Measurements from ENCODE around the gene KLF7.
A peak's percentile ranks its signal among the peaks of the same experiment; 100 is the strongest.

Gene KLF7

DNA sequence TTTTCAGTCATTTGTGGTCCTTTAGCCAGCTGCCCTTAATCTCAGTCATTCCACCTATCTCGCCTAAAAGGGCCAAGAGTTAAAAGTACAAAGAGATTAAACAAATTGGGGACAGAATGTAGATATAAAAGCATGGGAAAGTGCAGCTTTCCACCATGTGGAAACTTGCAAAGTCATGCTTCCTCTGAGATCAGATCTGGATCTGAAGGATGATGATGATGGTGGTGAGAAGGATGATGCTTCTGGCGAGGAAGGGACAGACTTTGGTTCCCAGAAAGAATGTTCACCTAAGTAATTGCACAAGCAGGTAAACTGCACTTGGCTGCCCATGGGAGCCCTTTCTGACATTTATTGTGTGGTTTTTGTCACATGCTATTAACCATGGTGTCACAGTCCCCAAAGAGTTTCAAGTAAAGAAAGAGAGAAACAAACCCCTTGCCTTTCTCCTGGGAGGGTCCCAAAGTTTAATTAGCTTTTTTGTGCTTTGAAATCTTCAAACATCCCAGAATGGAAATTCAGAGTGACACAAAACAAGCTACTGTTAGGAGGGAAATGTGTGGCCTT, 34.7 kb downstream of the KLF7 start:
- no peak for DNase-seq

DNA sequence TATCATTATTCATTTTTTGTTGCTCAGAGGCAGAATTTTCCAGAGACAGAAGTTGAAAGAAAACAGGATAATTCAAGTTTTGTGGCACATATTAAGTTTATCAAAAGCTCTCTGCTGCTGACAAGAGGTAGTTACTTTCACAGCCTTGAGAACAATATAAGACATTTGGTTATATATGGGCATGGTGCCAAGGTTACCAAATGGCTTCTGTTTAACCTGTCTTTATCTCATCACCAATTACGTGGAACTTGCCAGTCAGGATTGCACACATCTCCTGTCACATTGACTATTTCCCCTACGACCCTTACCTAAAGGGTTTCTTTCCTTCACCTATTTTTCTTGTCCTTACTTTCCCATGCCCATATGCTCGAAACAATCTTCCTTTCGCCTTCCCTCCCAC, 35.9 kb downstream of the KLF7 start:
- no peak for DNase-seq

DNA sequence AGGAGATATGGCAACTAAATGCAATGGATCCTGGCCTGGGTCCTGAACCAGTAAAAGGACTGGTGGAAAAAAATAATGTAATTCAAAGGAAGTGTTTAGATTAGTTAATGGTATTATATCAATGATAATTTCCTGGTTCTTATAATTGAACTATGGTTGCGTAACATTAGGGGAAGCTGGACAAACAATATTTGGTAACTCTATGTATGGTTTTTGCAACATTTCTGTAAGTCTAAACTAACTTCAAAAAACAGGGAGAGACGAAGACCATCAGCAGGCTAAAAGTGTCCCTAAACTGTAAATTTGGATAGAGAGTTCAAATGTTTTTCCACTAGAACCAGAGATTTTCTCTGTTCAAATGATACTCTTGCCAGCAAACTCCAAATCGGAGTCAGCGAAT, 36.9 kb downstream of the KLF7 start:
- DNase-seq: no peak

DNA sequence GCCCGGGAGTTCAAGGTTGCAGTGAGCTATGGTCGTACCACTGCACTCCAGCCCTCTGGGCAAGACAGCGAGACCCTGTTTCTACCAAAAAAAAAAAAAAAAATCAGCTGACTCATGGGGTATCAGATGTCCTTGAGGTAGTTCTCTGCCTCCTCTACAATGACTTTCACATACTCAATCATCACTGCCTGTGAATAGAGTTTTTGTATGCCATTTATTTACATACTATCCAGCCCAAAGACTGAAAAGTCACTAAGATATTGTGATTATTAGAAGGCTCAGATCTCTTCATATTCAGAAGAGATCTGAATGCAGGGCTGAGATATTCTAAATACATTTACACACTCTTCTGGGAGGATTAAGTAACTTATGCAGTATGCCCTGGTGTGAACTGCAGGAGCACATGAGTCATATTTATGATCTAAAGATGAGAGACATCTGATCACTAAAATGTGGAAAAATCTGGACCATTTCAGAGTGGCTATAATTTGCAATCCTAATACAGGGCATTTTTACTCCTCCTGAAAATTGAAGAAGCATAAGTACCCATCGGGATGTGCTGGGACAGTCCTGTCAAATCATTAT, 38.9 kb downstream of the KLF7 start:
- no peak for DNase-seq

DNA sequence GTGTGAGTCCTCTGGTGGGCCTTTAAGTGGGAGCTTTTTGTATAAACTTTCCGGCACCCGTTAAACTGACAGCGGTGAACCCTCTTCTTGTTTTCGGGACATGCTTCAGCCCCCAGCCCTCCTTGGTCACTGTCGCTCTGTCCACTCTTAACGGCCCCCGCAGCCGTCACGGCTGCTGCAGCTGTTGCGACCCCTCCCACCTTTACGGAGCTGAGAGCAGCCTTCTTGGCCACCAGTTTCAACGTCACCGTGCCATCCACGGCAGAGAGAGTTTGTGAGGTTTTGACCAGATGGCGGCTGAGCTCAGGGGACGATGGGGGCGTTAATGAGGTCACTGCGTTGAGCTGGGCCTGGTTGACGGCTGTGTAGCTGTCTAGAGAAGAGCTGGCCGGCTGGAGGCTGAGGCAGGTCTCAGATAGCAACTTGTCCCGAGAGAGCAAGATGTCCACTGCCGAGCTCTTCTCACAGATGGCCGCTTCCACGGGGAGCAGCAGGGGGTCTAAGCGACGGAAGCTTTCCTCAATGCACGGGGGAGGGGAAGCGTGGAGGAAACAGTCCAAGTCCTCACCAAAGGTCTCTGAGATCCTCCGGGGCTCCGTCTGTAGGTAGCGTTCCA, 41.9 kb downstream of the KLF7 start:
- DNase-seq: no peak

DNA sequence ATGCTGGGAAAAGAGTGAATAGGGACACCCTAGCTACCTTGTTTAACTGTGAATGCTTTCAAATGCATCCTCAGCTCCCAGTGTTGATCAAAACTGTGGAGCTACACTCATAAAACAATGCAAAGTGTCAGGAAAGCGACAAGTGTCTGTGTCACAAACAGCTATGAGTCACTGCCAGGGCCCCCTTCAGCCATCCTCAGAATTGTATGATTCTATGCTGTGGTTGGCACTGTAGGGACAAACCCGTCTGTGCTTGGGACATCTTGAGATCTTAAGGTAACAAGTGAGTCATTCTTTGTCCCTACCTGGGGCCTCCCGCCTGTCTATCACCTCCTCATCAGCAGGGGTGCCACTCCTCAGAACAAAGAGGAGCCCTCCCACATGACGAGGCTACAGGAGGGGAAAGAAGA, 42.4 kb downstream of the KLF7 start:
- peak in 1 of 56 donors; percentile 61 for DNase-seq

DNA sequence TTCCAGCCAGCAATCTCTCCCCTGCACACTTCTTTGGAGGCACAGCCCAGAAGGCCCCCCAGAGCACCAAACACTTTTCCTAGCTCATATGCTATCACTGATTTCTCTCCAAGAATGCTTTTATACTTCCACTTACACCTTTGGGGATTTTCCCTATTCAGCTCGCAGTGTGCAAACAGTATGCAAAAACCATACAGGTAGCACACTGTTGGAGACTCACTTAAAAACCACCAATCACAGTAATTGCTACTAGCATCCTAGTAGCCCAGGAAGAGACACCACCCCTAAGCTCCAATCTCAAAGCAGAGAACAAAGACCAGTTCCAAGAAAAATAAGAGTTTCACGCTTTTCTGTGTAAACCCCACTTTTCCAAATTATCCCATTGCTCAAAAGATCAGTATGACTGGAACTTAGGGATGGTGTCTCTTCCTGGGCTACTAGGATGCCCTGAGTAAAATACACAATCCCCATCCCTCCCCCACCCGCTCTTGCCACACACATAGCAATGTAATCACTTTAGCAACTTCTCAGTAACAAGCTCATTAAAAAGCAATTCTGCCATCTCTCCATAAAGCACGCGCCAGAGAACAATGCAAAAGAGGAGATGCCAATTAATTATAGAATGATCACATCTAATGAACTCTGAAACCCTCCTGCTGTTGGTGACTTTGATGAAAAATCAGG, 43.0 kb downstream of the KLF7 start:
- DNase-seq: no peak

DNA sequence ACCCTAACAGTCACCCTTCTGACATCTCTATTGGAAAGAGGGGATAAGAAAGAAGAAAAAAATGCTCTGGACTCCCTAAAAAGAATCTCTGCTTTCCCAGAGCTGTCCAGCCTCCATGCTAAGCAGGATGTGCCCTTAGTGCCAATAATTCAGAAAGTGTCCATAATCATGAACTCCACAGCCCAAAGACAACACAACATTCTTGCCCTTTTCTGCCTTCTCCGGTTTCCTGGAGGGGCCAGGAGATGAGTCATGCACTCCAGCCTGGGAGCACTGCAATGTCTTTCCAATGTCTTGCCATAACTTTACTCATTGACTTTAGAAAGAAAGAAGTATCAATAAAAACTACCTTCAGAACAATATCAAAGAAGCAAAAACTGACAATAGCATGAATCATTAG, 44.0 kb downstream of the KLF7 start:
- peak in 1 of 56 donors; percentile 14 for DNase-seq

DNA sequence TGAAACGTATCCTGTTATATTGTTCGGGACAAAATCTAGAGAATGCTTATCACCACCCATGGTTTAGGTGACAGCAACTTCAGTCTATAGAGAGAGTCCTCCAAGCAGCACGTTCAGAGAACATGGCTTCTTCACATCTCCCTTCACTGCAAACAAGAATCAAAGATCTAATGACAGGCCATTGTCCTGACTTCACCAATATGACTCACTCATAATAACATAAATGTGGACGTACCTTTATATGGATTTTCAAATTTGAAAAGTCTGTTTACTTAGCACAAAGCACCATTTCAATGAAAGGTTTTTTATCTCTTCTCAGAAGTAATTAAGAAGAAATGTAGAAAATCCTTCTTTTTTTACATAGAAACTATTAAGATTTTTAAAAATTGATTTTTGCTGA, 46.7 kb downstream of the KLF7 start:
- DNase-seq: no peak

DNA sequence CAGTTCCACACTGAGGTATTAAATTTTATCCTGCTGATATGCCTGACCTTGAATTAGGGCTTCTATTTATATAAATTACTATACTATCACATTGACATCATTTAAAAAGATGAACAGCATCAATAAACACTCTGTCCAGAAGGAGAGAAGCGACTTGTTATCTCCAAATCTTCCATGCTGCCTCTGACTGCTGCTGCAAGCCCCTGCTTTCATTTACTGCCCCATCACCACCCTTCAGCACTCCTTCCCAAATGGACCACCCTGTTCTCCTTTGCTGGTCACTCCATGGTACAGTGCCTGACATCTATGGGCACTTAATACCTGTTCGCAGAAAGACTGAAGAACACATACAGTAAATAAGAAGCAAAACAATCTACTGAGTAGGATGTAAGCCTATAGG, 48.1 kb downstream of the KLF7 start:
- no peak for DNase-seq

DNA sequence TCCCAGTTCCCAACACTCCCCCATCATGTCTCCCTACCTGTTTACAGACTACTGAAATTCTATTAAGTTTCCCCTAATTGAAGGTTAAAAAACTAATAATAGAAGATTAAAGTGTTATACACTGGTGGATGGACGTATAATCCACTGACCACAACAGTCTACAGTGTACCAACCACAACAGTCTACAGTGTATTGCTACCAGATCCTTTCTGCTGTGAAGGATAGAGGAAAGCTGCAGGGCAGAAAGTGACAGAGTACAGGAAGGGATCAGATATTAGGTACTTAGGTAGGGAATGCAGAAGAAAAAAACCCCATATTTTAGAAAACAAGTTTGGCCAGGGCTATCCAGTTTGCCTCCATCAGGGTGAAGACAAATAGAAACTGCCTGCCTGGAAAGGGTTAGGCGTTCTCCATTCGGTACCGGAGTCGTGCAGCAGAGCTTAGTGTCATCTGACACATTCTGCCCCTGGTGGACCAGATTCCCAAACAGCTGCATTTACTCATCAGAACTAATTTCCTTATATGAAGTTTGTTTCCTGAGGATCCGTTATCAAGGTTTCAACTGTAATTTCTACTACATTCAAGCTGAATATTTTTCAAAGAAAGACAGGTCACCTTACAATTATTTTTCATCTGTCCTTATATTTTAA, 49.9 kb downstream of the KLF7 start:
- peak in 35 of 56 donors; percentile 4 to 65 (median 39) for DNase-seq

DNA sequence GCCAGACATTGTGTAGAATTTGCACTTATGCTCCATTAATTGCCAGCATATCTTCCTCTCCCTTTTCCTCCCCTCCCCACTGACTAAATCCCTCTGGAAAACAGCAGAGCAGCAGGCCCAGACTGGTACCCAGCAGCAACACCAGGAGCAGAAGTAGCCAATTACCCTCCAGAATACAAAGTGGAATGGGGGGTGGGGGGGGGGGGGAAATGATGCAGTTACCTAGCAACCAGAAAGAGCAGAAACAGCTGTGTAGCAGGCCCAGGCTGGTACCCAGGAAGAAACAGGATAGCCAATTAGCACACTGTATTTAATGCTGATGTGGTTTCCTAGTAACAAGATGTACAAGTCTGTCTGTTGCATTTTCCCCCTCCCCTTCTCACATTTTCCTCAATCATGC, 52.3 kb downstream of the KLF7 start:
- DNase-seq: peak in 50 of 56 donors; percentile 4 to 90 (median 67)

DNA sequence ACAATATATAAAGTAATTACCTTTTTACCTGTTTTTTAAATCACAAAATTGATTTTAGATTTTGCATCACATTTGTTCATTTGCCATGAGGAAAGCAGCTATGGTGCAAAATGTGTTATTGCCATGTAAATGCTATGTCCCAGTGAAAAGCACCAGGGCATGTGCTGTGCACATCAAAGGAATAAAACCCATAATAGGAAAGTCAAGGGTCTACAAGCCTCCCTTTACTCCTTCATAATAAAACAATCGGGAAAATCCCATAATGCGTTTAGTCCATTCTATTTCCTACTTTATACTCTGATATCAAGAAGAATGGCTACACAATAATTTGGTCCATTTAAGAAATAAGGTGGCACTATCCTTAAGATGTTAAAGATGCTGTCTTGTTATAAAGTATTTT, 53.0 kb downstream of the KLF7 start:
- DNase-seq: no peak

DNA sequence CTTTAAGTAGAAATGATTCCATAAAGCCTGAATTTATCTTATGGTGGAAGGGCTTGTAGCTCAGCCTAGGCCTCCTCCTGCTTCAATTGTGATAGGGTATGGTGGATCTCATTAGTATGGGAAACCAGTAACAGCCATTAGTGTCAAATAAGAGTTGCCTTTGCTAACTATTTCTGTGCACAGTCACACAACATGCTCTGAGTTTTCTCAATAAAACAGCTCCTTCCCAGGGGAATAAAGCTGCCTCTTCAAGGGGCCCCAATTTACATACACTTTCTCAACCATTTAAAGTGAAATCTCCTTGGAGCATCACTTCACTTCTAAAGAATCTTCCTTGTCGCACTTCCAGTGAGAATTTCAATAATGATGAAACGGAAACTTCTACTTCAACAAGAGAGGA, 53.4 kb downstream of the KLF7 start:
- DNase-seq: no peak

DNA sequence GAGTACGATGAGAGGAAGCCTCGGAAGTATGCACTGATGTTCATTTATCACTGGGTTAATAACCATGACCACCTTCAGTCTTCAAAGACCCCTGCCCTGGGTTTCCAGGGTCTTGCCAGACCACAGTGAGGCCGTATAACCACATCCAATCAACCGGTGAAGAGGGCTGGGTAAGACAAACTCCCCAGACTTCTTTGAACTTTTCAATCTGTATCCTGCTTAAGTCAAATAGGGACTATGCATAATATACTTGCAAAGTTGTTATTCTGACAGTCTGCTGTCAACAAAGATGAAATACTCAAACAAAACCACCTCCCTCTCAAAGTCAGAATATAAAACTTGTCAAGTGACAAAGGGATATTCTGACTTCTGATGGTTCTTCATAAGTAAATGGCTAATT, 54.0 kb downstream of the KLF7 start:
- DNase-seq: no peak

DNA sequence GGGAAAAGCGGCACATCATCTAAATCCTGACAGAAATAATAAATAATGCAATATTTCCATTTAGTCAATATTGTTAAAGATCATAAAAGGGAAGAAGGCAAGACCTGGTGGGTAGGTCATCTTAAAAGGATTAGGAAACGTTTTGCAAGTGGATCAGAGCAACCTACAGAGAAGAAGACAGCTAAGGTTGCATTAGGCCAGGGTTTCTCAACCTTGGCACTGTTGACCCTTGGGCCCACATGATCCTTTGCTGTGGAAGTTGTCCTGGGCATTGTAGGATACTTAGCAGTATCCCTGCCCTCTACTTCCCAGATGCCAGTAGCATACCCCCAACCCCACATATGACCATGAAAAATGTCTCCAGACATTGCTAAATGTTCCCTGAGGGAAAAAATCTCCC, 55.0 kb downstream of the KLF7 start:
- DNase-seq: no peak

DNA sequence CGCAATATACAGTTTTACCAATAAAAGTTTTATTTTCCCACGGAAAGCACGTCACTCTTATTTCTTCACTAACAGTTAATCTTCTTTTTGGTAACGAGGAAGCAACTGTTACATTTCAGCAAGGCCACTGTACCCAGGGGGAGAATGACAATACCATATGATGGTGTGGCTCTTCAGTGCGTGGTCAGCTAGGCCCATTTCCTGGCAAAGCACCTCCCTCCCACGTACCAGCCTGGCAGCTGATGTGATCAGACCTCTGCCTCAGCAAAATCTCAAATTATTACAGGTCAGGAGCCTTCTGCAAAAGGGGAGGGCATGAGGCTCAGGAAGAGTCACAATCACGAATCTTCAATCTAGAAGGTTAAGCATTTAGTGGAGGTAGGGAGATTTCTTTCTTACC, 55.4 kb downstream of the KLF7 start:
- no peak for DNase-seq

DNA sequence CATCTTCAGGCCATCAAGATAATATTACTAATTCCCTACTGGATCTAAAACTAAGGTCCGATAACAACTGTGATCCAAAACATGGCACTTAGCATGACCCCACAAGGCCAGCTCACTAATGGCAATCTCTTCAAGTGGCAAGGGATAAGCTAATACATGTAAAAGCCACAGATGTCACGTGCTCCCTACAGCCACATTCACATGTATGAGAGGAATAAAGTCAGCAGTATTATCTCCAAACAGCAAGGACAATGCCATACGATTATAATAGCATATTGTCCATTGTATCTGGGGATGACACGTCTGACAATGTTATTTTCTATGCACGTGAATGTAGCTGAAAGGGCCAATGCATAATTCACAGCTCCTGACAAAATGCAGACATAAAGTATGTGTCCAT, 56.0 kb downstream of the KLF7 start:
- peak in 2 of 56 donors; percentile 26 to 30 for DNase-seq

DNA sequence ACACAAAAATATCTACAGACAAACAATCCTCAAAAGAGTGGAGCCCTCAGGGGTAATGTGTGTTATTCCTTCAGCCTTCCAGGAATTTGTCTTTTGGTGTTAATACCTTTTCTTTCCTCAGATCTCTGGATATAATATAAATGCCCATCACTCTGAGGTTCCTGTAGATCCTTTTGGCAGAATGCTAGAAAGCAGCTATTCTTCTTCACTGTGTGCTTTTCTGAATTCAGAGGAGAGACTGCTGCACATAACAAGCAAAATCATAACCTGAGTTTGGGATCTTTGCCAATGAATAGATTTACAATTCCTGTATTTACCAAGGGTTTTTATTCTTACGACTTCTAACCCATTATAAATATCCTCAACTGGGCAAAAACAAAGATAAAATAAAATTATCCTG, 57.3 kb downstream of the KLF7 start:
- no peak for DNase-seq

DNA sequence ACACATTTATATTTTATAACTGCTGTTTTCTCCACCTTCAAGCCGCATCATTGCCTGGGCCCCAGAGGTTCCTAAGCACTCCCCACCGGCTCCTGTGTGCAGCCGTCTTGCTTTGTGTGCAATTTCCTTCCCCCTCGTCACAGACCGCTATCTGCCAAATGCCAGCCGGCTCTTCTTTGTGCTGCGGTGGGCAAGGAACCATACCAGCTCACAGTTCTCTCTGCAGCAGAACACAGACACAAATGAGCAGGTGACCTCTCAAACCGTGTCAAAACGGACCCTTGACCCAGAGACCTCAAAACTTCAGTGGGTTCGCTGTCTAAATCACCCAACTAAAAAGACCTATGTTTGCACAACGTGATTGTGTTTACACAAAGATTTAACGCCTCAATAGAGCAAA, 58.2 kb downstream of the KLF7 start:
- peak in 36 of 56 donors; percentile 3 to 64 (median 39) for DNase-seq

DNA sequence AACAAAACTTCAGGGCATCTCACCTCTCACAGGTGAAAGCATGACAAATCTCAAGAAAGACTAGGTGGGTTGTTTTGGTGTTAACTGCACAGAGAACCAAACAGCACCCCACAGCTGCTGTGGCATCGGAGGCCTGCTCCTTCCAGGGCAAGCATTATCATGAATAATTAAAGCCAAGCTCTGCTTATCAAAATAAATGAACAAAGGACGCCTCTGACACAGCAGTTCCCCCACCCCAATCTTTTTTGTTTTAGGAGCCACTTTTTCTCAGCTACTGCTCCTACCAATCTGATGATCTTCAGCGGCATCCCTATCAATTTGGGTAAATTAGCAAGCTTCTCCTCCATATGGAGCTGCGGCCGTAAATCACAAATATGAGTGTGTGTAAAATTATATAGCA, 58.6 kb downstream of the KLF7 start:
- DNase-seq: peak in 2 of 56 donors; percentile 36 to 55

DNA sequence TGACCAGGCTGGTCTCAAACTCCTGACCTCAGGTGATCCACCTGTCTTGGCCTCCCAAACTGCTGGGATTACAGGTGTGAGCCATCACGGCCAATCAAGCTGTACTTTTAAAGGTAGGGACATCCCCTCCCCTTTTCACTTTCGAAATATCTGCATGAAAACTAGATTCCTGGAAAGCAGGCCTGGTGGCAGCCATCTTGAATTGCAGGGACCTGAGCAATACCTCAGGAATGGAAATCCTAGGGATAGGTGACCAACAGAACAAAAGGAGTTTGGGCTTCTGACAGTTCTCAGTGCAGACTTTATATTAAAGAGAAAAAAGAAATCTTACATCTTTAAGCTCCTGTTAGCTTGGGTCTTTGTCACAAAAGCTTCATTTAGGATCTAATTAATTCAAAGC, 62.6 kb downstream of the KLF7 start:
- DNase-seq: no peak
